ENCODE measurements around the gene CENPVL2.
"Not testable (repeated sequence)": the region's sequence is repeated elsewhere in the genome, so short reads cannot be mapped to it uniquely, and the experiment has no call there.

The CENPVL2 gene

DNA sequence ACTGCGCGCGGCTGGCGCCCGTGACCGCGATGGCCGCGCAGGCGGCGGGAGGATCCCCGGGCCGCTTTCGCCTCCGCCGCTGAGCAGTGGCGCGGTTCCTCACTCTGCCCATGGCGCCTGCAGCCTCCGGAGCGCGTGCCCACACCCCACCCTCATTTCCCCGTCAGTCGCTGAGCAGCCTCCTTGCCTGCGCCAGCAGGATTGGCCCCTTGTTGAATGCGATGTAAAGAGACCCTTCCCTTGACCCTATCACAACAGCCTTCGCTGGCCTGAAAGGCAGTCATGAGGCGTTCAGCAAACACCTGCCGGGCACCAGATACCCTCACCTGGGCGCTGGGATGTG lies at the start of gene CENPVL2:
Gene CENPVL2 (minus strand): TSS at position 112 of the 343 bp plus-strand sequence. CDS start 0 bp downstream, at position 112.
- DNase-seq (ENCODE audit: low read depth): not testable (repeated sequence)

DNA sequence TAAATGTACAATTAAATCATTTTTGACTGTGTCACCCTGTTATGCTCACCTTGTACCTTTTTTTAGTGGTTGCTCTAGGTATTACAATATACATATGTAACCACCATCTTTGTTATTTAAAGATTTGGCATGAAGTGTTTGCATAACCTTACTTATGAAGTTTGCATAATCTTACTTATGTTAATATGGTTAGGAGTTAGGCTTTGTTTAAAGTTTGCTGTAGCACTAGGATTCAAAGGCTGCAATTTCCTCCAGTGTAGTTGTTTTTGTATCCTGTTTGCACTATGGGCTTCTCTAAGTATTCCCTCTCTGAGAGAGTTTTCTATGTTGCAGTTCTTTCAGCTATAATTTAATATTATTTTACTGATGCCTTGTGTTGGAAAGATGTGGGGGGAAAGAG lies 45.6 kb upstream of the CENPVL2 start:
- no peak for DNase-seq (ENCODE audit: low read depth)

DNA sequence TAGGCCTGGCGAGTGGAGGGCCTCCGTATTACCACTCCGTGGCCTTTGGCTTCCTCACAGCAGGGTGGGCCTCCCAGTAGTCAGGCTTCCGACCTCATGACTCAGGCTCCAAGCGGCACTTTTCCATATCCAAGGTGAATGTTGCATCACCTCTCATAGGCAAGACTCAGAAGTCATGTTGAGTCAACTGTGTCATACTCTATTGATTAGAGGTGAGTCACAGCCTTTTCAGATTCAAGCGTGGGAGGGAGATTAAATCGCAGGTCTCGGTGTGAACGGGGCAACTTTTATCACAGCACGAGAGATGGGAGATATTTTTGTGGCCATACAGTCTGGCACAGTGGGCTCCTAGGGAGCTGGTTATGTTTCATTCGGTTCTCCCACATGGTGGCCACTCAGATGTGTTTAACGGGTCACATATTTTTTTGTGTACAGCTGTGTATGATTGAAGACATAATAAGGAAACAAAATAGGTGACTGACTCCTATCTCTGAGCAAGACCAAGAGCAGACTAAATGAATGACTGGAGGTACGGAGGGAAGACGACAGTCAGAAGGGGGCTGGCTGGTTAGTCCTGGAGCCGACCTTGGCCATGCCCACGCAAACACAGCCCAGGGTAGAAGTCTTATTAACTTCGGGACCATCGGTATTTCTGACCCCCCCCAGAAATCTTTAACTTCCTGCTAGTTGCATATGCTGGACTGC lies 30.5 kb upstream of the CENPVL2 start:
- not testable (repeated sequence) for DNase-seq (ENCODE audit: low read depth)

DNA sequence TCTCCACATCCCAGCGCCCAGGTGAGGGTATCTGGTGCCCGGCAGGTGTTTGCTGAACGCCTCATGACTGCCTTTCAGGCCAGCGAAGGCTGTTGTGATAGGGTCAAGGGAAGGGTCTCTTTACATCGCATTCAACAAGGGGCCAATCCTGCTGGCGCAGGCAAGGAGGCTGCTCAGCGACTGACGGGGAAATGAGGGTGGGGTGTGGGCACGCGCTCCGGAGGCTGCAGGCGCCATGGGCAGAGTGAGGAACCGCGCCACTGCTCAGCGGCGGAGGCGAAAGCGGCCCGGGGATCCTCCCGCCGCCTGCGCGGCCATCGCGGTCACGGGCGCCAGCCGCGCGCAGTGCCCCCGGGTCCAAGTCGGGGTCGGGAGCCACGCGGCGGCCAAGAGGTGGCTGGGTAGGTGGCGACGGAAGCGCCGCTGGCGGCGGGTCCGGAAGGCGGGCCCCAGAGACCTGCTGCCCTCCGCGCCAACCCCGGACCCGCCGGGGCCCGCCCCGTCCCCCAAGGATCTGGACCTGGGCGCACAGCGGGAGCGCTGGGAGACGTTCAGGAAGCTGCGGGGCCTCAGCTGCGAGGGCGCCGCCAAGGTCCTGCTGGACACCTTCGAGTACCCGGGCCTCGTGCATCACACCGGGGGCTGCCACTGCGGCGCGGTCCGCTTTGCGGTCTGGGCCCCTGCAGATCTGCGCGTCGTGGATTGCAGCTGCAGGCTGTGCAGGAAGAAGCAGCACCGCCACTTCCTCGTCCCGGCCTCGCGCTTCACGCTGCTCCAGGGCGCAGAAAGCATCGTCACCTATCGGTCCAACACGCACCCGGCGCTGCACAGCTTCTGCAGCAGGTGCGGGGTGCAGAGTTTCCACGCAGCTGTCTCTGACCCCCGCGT lies 27.9 kb upstream of the CENPVL2 start, which contains the start of gene CENPVL1:
Gene CENPVL1 (plus strand): TSS at position 236 of the 888 bp plus-strand sequence. CDS start 0 bp downstream, at position 236.
- not testable (repeated sequence) for DNase-seq (ENCODE audit: low read depth)

DNA sequence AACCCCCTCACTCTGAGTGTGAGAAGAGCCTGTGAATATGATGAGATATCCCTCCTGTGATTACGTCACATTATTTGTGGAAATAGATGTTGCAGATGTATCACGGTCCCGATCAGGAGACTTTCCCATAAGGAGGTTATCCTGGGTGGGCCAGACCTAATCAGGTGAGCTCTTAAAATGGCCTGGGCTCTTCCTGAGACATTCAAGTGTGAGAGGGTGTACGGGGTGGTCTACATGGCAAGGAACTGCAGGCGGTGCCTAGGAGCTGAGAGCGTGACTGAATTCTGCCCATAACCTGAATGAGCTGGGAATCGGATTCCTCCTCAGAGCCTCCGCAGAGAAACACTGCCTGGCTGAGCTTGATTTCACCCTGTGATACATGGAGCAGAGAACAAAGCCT lies 14.8 kb upstream of the CENPVL2 start:
- DNase-seq (ENCODE audit: low read depth): no peak

DNA sequence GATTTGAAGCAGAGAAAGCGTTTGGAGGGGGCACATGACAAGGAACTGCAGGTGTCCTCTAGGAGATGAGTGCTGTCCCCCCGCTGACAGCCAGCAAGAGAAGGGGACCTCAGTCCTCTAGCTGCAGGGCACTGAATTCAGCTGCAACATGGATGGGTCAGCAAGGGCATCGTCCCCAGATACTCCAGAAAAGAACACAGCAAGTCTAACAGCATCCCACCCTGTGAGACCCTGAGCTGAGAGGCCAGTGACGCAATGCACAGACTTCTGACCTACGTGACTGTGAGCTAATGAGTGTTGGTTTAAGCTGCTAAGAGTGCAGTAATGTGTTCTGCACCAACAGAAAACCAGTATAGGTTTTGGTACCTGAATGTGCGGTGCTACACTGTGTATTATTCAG lies 11.6 kb upstream of the CENPVL2 start:
- no peak for DNase-seq (ENCODE audit: low read depth)

DNA sequence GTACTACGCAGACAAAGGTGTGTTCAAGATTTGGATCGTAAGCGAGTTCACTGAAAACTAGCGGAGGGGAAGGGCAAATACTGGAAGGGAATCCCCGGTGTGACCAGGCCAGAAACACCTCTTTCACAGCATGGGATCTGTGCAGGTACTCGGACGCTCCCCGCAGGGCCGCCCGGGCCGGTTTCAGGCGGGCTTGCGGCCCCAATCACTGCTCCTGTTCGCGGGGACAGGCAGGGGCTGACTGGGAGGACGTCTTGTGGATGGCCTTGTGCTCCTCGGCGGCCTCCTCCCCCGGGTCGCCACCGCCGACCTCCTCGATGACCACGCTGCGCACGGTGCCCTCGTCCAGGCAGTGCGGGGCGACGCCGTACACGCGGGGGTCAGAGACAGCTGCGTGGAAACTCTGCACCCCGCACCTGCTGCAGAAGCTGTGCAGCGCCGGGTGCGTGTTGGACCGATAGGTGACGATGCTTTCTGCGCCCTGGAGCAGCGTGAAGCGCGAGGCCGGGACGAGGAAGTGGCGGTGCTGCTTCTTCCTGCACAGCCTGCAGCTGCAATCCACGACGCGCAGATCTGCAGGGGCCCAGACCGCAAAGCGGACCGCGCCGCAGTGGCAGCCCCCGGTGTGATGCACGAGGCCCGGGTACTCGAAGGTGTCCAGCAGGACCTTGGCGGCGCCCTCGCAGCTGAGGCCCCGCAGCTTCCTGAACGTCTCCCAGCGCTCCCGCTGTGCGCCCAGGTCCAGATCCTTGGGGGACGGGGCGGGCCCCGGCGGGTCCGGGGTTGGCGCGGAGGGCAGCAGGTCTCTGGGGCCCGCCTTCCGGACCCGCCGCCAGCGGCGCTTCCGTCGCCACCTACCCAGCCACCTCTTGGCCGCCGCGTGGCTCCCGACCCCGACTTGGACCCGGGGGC lies 567 bp downstream of the CENPVL2 start:
- DNase-seq (ENCODE audit: low read depth): not testable (repeated sequence)

DNA sequence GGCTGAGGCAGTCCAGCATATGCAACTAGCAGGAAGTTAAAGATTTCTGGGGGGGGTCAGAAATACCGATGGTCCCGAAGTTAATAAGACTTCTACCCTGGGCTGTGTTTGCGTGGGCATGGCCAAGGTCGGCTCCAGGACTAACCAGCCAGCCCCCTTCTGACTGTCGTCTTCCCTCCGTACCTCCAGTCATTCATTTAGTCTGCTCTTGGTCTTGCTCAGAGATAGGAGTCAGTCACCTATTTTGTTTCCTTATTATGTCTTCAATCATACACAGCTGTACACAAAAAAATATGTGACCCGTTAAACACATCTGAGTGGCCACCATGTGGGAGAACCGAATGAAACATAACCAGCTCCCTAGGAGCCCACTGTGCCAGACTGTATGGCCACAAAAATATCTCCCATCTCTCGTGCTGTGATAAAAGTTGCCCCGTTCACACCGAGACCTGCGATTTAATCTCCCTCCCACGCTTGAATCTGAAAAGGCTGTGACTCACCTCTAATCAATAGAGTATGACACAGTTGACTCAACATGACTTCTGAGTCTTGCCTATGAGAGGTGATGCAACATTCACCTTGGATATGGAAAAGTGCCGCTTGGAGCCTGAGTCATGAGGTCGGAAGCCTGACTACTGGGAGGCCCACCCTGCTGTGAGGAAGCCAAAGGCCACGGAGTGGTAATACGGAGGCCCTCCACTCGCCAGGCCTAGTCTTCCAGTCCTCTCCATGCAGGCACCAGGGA lies 2.8 kb downstream of the CENPVL2 start:
- DNase-seq (ENCODE audit: low read depth): not testable (repeated sequence)

DNA sequence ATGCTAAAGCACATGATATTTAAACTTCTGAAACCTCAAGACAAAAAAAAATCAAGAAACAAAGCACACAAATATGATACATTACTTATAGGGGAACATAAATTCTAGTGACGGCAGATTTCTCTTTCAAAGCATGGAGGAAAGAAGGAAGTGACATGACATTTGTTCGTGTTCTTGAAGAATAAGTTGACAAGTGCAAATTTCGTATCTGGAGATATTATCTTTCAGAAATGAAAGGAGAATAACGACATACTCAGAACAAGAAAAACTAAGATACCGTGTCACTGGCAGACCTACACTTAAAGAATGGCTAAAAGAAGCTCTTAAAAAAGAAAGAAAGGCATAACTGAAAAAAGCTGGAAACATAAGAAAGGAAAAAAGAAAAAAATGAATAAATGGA lies 16.6 kb downstream of the CENPVL2 start:
- no peak for DNase-seq (ENCODE audit: low read depth)

DNA sequence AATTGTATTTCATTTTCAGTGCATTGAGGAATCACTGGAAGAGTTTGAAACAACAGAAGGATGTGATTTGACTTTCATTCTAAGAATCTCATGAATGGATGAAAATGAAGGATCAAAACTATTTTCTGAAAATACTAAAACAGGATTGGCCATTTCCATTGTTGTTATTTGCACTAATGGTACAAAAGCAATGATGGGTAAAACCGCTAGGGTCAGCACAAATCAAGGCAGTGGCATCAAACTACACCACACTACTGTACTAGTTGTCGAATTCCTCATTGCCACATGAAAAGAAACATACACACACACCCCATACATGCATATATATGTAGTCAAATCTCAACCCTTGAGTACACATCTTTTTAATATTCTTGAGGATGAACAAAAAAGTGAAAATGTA lies 39.3 kb downstream of the CENPVL2 start:
- no peak for DNase-seq (ENCODE audit: low read depth)

DNA sequence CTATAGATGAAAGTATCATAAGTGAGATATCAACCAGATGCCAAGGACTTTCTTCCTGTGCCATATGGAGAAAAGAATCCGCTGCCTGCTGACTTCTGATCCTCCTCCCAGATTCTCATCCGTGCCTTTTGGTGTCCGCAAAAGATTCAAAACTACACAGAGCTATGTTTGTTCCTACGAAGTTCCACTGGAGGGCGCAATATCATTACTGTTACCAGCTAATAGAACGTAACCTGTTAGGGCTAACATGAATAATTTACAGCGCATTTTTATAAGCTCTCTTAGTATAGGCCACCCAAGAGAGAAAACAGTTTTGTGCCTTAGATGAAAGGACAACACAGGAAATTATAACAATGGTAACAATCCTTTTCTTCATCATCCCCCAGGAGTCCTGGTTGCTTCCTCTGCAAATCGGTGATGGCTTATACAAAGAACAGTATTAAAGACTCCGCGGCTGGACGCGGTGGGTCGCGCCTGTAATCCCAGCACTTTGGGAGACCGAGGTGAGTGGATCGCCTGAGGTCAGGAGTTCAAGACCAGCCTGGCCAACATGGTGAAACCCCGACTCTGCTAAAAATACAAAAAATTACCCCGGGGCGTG lies 41.1 kb downstream of the CENPVL2 start:
- peak; percentile 15 for DNase-seq (ENCODE audit: low read depth)

DNA sequence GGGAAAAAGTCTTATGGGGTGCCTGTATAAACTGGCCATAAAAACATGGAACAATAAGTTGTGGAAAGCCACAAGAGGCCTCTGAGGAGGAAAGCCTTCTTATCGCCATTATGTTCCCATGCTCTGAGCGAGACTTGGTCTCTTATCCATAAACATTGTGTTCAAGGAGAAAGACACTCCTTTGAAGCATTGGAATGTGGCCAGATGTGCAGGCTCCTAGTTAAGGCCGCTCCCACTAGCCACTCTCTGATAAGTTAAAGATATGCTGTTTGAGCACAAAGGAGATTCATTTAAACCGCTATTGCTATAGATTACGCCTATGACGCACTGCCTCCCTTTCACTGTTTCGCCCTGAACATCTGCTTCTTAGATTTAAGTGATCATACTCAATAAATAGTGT lies 46.1 kb downstream of the CENPVL2 start:
- not testable (repeated sequence) for DNase-seq (ENCODE audit: low read depth)
